ENCODE measurements around the gene SLC51A.
"Not testable (repeated sequence)": the region's sequence is repeated elsewhere in the genome, so short reads cannot be mapped to it uniquely, and the experiment has no call there.

SLC51A gene

DNA sequence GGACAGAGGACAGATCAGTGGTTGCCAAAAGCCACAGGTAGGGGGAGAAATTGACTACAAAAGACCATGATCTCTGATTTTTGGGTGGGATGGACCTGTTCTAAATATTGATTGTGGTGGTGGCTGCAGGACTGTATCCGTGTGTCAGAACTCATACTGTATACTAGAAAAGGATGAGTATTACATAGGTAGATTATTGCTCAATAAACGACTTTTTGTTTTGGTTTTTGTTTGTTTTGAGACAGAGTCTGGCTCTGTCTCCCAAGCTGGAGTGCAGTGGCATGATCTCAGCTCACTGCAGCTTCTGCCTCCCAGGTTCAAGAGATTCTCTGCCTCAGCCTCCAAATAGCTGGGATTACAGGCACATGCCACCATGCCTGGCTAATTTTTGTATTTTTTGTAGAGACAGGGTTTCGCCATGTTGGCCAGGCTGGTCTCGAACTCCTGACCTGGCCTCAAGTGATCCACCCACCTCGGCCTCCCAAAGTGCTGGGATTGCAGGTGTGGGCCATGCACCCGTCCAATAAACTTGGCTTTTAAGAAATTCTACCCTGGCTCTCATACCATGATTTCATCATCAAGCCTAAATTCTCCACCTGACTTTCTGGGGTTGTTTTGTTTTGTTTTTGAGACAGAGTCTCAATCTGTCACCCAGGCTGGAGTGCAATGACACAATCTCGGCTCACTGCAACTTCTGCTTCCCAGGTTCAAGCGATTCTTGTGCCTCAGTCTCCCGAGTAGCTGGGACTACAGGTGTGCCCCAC is 10.7 kb upstream of the SLC51A start:
- H3K4me1 Mint-ChIP-seq, H3K27me3 Mint-ChIP-seq, H3K9me3 Mint-ChIP-seq, H3K36me3 Mint-ChIP-seq, H3K27ac Mint-ChIP-seq, H3K4me3 Mint-ChIP-seq: not testable (repeated sequence)

GRCh38 chr3:196207159-196207832 is 9.0 kb upstream of the SLC51A start:
- peaks cover 3% of the 10 kb centered on the region for H3K4me1 Mint-ChIP-seq
- H3K27ac Mint-ChIP-seq: peak overlapping the region; percentile 51
- H3K27me3 Mint-ChIP-seq: no peaks in the 10 kb centered on the region
- H3K9me3 Mint-ChIP-seq: no peaks in the 10 kb centered on the region
- H3K36me3 Mint-ChIP-seq: no peaks in the 10 kb centered on the region
- peak overlapping the region; percentile 78 for H3K4me3 Mint-ChIP-seq

DNA sequence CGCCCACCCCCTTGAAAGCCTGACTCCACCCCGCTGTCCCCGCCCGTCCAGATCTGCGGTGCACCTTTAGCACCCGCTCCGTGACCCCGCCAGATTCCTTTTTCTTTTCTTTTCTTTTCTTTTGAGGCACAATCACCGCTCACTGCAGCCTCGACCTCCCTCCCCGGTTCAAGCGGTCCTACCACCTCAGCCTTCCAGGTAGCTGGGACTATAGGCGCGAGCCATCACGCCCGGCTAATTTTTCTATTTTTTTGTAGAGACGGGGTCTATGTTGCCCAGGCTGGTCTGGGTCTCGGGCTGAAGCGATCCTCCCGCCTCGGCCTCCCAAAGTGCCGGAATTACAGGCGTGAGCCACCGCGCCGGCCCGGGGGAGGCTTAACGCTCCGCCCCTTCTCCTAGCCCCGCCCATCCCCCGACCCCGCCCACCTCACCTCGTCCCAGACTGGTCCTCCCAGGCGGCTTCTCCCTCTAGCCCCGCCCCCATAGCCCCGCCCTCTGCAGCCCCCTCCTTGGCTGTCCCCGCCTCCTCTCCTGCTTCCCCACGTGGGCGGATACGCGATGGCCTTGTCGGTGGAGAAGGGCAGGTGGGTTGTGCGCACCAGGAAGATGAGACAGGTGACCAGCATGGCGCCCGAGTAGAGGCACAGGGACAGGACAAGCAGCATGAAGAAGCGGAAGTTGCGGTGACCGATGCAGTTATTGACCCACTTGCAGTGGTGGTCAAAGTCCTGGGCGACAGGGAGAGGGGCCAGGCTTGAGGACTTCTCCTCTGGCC is 8.3 kb upstream of the SLC51A start:
- Mint-ChIP-seq H3K9me3 (no peaks in the 10 kb centered on the region), H3K27me3 (no peaks in the 10 kb centered on the region), H3K4me1 (peaks cover 3% of the 10 kb centered on the region), H3K27ac (peak overlapping the region; percentile 84), H3K4me3 (peak overlapping the region; percentile 78), H3K36me3 (no peaks in the 10 kb centered on the region)

GRCh38 chr3:196208942-196209695 is 7.2 kb upstream of the SLC51A start:
- Mint-ChIP-seq H3K27ac (no peak overlapping the region), H3K4me1 (peaks cover 3% of the 10 kb centered on the region), H3K4me3 (no peak overlapping the region), H3K36me3 (no peaks in the 10 kb centered on the region), H3K27me3 (no peaks in the 10 kb centered on the region), H3K9me3 (no peaks in the 10 kb centered on the region)

DNA sequence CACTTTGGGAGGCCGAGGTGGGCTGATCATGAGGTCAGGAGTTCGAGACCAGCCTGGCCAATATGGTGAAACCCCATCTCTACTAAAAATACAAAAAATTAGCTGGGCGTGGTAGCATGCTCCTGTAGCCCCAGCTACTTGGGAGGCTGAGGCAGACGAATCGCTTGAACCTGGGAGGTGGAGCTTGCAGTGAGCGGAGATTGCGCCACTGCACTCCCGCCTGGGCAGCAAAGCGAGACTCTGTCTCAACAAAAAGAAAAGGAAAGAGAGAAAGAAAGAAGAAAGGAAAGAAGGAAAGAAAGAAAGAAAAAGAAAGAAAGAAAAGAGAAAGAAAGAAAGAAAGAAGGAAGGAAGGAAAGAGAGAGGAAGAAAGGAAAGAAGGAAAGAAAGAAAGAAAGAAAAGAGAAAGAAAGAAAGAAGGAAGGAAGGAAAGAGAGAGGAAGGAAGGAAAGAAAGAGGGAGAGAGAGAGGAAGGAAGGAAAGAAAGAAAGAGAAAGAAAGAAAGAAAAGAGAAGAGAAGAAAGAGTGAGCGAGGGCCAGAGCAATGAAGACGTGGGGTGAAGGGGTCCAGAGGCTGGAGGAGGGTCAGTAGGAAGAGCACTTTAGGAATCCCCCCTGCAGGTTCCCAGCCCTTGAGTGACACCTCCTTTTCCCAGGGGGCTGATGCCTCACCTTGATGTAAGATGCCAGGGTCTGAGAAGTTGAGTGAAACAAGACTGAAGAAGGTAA is 6.2 kb upstream of the SLC51A start:
- not testable (repeated sequence) for H3K4me3 Mint-ChIP-seq, H3K36me3 Mint-ChIP-seq, H3K9me3 Mint-ChIP-seq, H3K27me3 Mint-ChIP-seq, H3K27ac Mint-ChIP-seq, H3K4me1 Mint-ChIP-seq

DNA sequence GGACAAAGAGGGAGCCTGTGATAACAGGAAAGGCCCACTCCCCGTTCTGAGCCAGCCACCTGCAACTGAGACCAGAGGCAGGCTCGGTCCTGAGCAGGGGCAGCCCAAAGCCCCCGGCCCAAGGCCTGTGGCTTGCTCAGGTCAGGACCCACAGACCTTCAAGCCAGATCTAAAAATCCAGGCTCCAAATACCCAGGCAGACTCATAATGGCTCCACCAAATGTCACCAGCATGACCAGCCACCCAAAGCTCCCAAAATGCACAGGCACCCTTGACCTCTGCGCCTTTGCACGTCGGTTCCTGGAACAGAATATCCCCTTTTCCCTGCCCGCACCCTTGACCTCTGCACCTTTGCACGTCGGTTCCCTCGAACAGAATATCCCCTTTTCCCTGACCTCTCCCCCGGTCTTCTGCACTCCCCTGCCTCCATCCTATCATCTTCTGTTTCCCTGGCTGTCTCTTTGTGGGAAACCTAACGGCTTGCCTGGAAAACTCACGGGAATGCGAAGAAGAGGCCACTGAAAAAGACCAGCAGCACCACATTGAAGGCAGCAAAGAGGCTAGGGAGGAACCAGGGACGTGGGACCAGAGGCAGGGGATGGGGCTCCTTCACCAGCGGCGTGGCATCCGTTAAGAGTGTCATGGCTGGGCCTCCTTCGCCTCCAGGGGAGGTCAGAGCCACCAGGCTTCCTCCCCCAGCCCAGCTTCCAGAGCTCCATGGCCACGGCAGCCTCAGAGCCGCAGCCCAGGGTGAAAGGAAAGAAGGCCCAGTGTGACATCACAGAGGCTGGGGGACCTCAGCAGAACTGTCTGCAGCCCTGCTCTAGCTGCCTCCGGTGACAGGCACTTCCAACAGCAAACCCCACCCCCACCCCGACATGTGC is 5.4 kb upstream of the SLC51A start, which contains the start of gene ZDHHC19:
Gene ZDHHC19 (minus strand): TSS at position 728 of the 884 bp plus-strand sequence. CDS start 85 bp downstream, at position 643.
- peaks cover 3% of the 10 kb centered on the region for H3K4me1 Mint-ChIP-seq
- H3K27ac Mint-ChIP-seq: no peak within 1 kb of the TSS
- H3K4me3 Mint-ChIP-seq: no peak within 1 kb of the TSS

GRCh38 chr3:196214783-196215441 is 1.4 kb upstream of the SLC51A start:
- Mint-ChIP-seq H3K4me3 (no peak overlapping the region), H3K4me1 (peaks cover 17% of the 10 kb centered on the region), H3K9me3 (no peaks in the 10 kb centered on the region), H3K36me3 (no peaks in the 10 kb centered on the region), H3K27ac (no peak overlapping the region), H3K27me3 (no peaks in the 10 kb centered on the region)

More for the DNA sequence above, 5.4 kb upstream of the SLC51A start, which contains the start of gene ZDHHC19:
- no peaks in the 10 kb centered on the region for H3K9me3 Mint-ChIP-seq
- H3K27me3 Mint-ChIP-seq: no peaks in the 10 kb centered on the region
- H3K36me3 Mint-ChIP-seq: no peaks in the 10 kb centered on the region

DNA sequence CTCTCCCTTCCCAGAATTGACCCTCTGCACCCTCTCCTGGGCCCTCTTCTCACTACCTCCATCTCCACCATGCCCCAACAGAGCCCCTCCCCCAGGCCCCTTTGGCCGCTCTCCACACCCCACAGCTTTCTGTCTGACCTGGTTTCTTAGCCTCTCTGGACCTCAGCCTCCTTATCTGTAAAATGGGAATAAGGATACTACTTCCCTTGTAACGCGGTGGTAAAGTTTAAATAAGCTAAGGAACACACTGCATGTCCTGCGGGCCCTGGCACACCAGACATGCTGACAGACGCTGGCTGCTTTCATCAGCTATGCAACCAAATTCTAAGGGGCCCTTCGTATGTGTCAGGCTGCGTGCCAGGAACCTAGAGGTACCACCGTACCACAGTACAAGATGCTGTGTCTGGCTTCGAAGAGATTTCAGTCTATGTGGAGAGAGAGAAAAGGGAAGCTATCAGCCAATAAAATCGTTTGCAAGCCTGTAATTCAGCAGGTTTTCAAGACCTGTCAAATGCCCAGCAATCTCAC is 777 bp upstream of the SLC51A start:
- Mint-ChIP-seq H3K27ac (no peak overlapping the region), H3K4me1 (peaks cover 18% of the 10 kb centered on the region), H3K9me3 (no peaks in the 10 kb centered on the region), H3K36me3 (no peaks in the 10 kb centered on the region), H3K4me3 (no peak overlapping the region), H3K27me3 (no peaks in the 10 kb centered on the region)

DNA sequence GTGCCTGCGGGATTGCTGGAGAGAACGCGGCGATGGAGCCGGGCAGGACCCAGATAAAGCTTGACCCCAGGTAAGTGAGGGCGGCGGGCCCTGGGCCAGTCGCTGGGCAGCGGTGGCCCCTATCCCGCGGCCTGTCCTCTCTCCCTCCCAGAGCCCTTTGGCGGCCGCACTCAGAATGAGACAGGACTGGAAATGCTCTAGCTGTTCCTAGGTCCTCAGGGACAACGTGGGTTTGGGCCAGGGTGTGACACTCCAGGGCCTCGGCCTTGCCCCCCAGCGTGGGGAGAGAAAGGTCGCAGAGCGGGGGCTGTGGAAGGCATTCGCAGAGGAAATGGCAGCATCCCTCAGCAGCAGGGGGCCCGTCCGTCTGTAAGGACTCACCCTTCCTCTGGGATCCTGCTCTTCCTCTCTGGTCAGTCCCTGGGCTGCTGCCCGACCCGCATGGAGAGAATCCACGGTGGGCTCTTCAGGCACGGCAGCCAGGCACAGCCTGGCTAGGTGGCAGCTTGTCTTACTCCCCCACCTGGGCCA is 412 bp downstream of the SLC51A start:
- no peak overlapping the region for H3K27ac Mint-ChIP-seq
- peaks cover 18% of the 10 kb centered on the region for H3K4me1 Mint-ChIP-seq
- H3K4me3 Mint-ChIP-seq: no peak overlapping the region
- H3K9me3 Mint-ChIP-seq: no peaks in the 10 kb centered on the region
- no peaks in the 10 kb centered on the region for H3K27me3 Mint-ChIP-seq
- no peaks in the 10 kb centered on the region for H3K36me3 Mint-ChIP-seq

DNA sequence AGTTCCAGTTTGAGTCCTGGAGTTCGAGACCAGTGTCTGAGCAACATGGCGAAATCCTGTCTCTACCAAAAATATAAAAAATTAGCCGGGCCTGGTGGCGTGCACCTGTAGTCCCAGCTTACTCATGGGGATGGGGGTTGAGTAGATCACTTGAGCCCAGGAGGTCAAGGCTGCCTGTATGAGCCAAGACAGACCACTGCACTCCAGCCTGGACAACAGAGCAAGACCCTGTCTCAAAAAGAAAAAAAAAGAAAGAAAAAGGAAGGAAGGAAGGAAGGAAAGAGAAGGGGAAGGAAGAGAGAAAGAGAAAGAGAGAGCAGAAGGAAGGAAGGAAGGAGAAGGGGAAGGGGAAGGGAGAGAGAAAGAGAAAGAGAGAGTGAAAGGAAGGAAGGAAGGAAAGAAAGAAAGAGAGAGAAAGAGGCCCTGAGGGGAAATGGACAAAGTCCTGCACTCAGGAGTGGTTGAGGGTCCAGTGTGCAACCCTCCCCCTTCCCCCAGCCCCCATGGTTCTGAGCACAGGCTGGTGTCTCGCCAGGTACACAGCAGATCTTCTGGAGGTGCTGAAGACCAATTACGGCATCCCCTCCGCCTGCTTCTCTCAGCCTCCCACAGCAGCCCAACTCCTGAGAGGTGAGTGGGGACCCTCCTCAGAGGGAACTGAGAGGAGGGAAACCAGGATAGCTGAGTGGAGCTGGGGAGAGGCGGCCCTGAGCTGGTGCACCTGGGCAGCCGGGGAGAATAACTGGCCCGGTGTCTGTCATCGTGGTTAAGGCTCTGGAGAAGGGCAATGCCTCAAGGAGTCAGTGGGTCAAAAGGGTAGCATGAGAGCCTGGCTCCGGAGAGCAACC is 1.2 kb downstream of the SLC51A start:
- Mint-ChIP-seq H3K9me3 (no peaks in the 10 kb centered on the region), H3K4me1 (peaks cover 18% of the 10 kb centered on the region), H3K4me3 (peak overlapping the region; percentile 60), H3K27me3 (no peaks in the 10 kb centered on the region), H3K36me3 (no peaks in the 10 kb centered on the region), H3K27ac (peak overlapping the region; percentile 68)

- H3K36me3 Mint-ChIP-seq: no peaks in the 10 kb centered on the region
- no peak overlapping the region for H3K27ac Mint-ChIP-seq
- H3K9me3 Mint-ChIP-seq: no peaks in the 10 kb centered on the region
- H3K4me3 Mint-ChIP-seq: no peak overlapping the region
- H3K4me1 Mint-ChIP-seq: peaks cover 18% of the 10 kb centered on the region
- no peaks in the 10 kb centered on the region for H3K27me3 Mint-ChIP-seq
Measured at GRCh38 chr3:196218155-196218712, 1.9 kb downstream of the SLC51A start.

DNA sequence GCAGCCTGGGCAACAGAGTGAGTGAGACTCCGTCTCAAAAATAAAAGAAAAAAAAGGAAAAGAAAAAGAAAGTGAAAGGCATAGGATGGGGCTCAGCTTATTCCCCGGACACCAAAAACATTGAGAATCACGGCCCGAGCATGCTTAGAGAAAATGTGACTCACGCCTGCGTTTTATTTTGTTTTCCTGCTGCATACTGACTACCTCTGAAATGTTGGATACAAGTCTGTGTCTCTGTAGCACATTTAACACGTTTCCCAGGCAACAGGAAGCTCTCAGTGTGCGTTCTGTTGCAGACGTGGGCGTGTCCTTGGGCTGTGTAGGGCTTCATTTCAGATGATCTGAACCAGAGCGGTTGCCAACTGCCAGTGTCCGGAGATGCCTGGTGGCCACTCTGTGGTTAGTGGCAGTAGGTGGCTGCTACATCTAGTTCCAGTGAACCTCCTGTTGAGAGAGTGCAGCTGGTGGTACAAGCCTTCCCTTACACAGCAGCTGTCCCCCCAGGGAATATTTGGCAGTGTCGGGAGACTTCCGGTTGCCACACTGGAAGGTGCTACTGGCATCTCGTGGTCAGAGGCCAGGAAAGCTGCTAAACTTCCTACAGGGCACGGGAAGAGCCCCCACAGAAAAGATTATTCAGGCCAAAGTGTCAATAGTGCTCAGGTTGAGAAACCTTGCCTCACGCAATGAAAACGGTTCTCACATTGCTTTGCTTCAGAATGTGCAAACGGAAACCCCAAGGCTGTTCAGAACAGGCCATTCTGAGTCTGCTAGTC is 3.0 kb downstream of the SLC51A start:
- Mint-ChIP-seq H3K36me3 (no peaks in the 10 kb centered on the region), H3K9me3 (no peaks in the 10 kb centered on the region), H3K27me3 (no peaks in the 10 kb centered on the region), H3K4me3 (peak overlapping the region; percentile 35), H3K27ac (peak overlapping the region; percentile 70), H3K4me1 (peaks cover 18% of the 10 kb centered on the region)

All from activated naive CD4-positive, alpha-beta T cell treated with anti-CD3 and anti-CD28 coated beads, Interleukin-2, amount 50 U/mL, for 24 hours (primary cell).